B cell (primary cell): ENCODE data around the gene ITGA5. TPM values are rescaled to one million over a fixed set of nuclear protein-coding genes. Genes with fewer than 3 reads are reported as not detected.
A peak's percentile ranks its signal among the peaks of the same experiment; 100 is the strongest.

Experiments
- ATAC-seq: fragments of 200-7000 bp; cut with Tn5 transposase; one replicate; pipeline ENCODE4 v1.10.0; 2021; ENCODE audit warnings: low read depth, mild to moderate bottlenecking, moderate number of reproducible peaks, moderate library complexity
- CTCF ChIA-PET: fragments of 350-600 bp; sonication (Branson Sonifier 250); formaldehyde crosslinking; loops from one replicate; lab custom pipeline; 2021; ENCODE audit warnings: antibody characterized with exemption, inconsistent platforms; lab: Charles Lee
- POLR2A ChIA-PET: fragments of 350-600 bp; sonication (Branson Sonifier 250); formaldehyde crosslinking; loops from one replicate; lab custom pipeline; 2021; ENCODE audit warnings: antibody characterized with exemption; lab: Charles Lee
- DNase-seq: peaks from one replicate; pipeline ENCODE4 v3.0.0; 2013
- H2AFZ ChIP-seq: 2 replicates; pipeline ENCODE4 v1.6.1; 2012; ENCODE audit warnings: mild to moderate bottlenecking, low read depth, low read length; ENCODE audit not compliant: insufficient read depth, poor library complexity, severe bottlenecking
- H3K27ac ChIP-seq, 2 donors: 1 replicate in 1 of 2; 2 replicates in 1 of 2; pipeline ENCODE4 v1.5.1; 2012 to 2013; ENCODE audit warnings: low read length in 2 of 2, mild to moderate bottlenecking in 2 of 2, moderate library complexity in 1 of 2
- H3K27me3 ChIP-seq, 4 experiments: fragments of 200-600 bp in 1 of 4; sonication (generic) in 1 of 4; replicated peaks in 1 of 4; 1 replicate in 2 of 4; 2 replicates in 2 of 4; pipeline versions ENCODE4 v1.6.1 to v1.7.0; 2013 to 2016; ENCODE audit warnings: low read length in 3 of 4, mild to moderate bottlenecking in 2 of 4, mixed read lengths in 1 of 4, moderate library complexity in 1 of 4; ENCODE audit not compliant: insufficient read depth in 4 of 4, control insufficient read depth in 3 of 4; ENCODE audit errors: control extremely low read depth in 1 of 4
- H3K36me3 ChIP-seq, 2 experiments: replicated peaks in 1 of 2; 1 replicate in 1 of 2; 2 replicates in 1 of 2; pipeline versions ENCODE4 v1.6.1 to v1.7.1; 2013; ENCODE audit warnings: low read length in 1 of 2; ENCODE audit not compliant: insufficient read depth in 2 of 2, control insufficient read depth in 1 of 2; ENCODE audit errors: control extremely low read depth in 1 of 2, extremely low read depth in 1 of 2
- H3K4me1 ChIP-seq, 2 donors: fragments of 200-600 bp in 1 of 2; sonication (generic) in 1 of 2; 1 replicate in 1 of 2; 2 replicates in 1 of 2; pipeline versions ENCODE4 v1.5.1 to v1.6.1; 2013 to 2017; ENCODE audit warnings: low read length in 2 of 2; ENCODE audit not compliant: control insufficient read depth in 2 of 2, insufficient read depth in 2 of 2
- H3K4me2 ChIP-seq: replicated peaks from 2 replicates; pipeline ENCODE3; 2012; ENCODE audit warnings: mild to moderate bottlenecking, low read depth, low read length; ENCODE audit not compliant: poor library complexity, severe bottlenecking
- H3K4me3 ChIP-seq, 5 experiments: fragments of 200-600 bp in 1 of 5; sonication (generic) in 1 of 5; 1 replicate in 3 of 5; 2 replicates in 2 of 5; pipeline versions ENCODE4 v1.5.1 to v1.7.0; 2011 to 2016; ENCODE audit warnings: low read length in 4 of 5, mild to moderate bottlenecking in 4 of 5, low read depth in 2 of 5, control low read depth in 1 of 5, moderate library complexity in 1 of 5; ENCODE audit not compliant: insufficient read depth in 1 of 5; ENCODE audit errors: control extremely low read depth in 1 of 5, extremely low read depth in 1 of 5
- H3K79me2 ChIP-seq: fragments of 200-600 bp; sonication (generic); one replicate; pipeline ENCODE4 v1.6.0; 2016; ENCODE audit warnings: low read length; ENCODE audit not compliant: control insufficient read depth, insufficient read depth
- H3K9ac ChIP-seq: fragments of 200-600 bp; sonication (generic); 2 replicates; pipeline ENCODE4 v1.6.1; 2017; ENCODE audit warnings: mild to moderate bottlenecking, low read length, moderate library complexity
- H3K9me3 ChIP-seq, 3 donors: one replicate each; pipeline versions ENCODE4 v1.6.1 to v1.7.1; 2013; ENCODE audit warnings: low read length in 2 of 3; ENCODE audit not compliant: control insufficient read depth in 2 of 3, insufficient read depth in 1 of 3; ENCODE audit errors: control extremely low read depth in 1 of 3
- H4K20me1 ChIP-seq: 2 replicates; pipeline ENCODE4 v1.6.0; 2012; ENCODE audit warnings: mild to moderate bottlenecking, low read length; ENCODE audit not compliant: insufficient read depth, control insufficient read depth, poor library complexity, severe bottlenecking
- H3K27ac Mint-ChIP-seq: one replicate; pipeline ENCODE4 v1.8.0; 2021; ENCODE audit warnings: mixed read lengths
- H3K27me3 Mint-ChIP-seq: one replicate; pipeline ENCODE4 v1.8.0; 2021; ENCODE audit warnings: mixed read lengths
- H3K4me1 Mint-ChIP-seq: one replicate; pipeline ENCODE4 v1.8.0; 2021; ENCODE audit warnings: mixed read lengths
- H3K4me3 Mint-ChIP-seq: one replicate; pipeline ENCODE4 v1.8.0; 2021; ENCODE audit warnings: mixed read lengths
- H3K9me3 Mint-ChIP-seq: one replicate; pipeline ENCODE4 v1.8.0; 2022; ENCODE audit warnings: mixed read lengths; ENCODE audit not compliant: insufficient read depth
- CTCF ChIP-seq: fragments of 200-600 bp; IDR thresholded peaks from one replicate; pipeline ENCODE4 v1.8.0; 2022; ENCODE audit warnings: antibody characterized with exemption, mild to moderate bottlenecking
- EZH2 ChIP-seq: IDR thresholded peaks from 2 replicates; pipeline ENCODE4 v1.6.1; 2012; ENCODE audit warnings: borderline replicate concordance, low read depth, mild to moderate bottlenecking, moderate library complexity, low read length; ENCODE audit not compliant: insufficient read depth, poor library complexity, severe bottlenecking
- WGBS: methylation state at CpG from one replicate; pipeline ENCODE4 v1.1.5; 2013; ENCODE audit warnings: missing lambda C conversion rate; ENCODE audit not compliant: insufficient coverage; 5-methylcytosine and 5-hydroxymethylcytosine counted together
- intact Hi-C: fragments of 100-400 bp; cut with micrococcal nuclease; formaldehyde crosslinking; loops from one replicate; pipeline ENCODE4 v1.10.0; 2022
- polyA plus RNA-seq: library from polyadenylated mRNA; depleted of rRNA; stranded (reverse); fragments of >200 nt; gene quantifications from 2 replicates; pipeline ENCODE4 v1.2.3, GENCODE V29; 2012
- total RNA-seq, 2 donors: library from RNA; stranded (reverse); fragments of 120-200 nt in 1 of 2; gene quantifications; 1 replicate in 1 of 2; 2 replicates in 1 of 2; pipeline versions ENCODE4 v1.2.3 to v1.2.4, GENCODE V29; 2013 to 2022

ITGA5 gene
- total and polyA plus RNA-seq, 2 donors (not counting 1 experiment from before 2014, with no cell fraction given): 3.6 to 6.1 TPM

- DNase-seq (peak; percentile 96), ATAC-seq (peak; percentile 98)
- peak overlapping the region; percentile 40 to 81 for H3K27ac ChIP-seq
- WGBS: 1% methylated on average over 25 of the region's 40 CpGs
- TF ChIP-seq CTCF (no peak), EZH2 (no peak)
- CTCF ChIA-PET: interaction anchor here (0.8 to 7.8 kb wide), 22 partner anchors 8 to 1353 kb away, joined by 3 to 42 read pairs (median 4); partner anchors contain the start of gene COPZ1
- H2AFZ ChIP-seq: peak overlapping the region; percentile 99
- peaks cover 14 to 17% of the 10 kb centered on the region in 2 donors for H3K4me1 ChIP-seq
- peak overlapping the region; percentile 85 for H3K9ac ChIP-seq
- H3K4me2 ChIP-seq: peak overlapping the region; percentile 96
- H3K4me3 Mint-ChIP-seq: no peak overlapping the region
- intact Hi-C loops: loop anchor here (1.0 to 2.0 kb wide), 6 partner anchors 9 to 632 kb away; partner anchors contain the start of genes CALCOCO1, CBX5, COPZ1 and HNRNPA1
- peak overlapping the region; percentile 56 to 92 (median 85) for H3K4me3 ChIP-seq
- POLR2A ChIA-PET: interaction anchor here (0.5 to 1.8 kb wide), 10 partner anchors 10 to 947 kb away, joined by 3 to 8 read pairs (median 3); partner anchors contain the start of genes CBX5, COPZ1 and HNRNPA1
- no peaks in the 10 kb centered on the region for H3K27me3 ChIP-seq
- no peaks in the 10 kb centered on the region for H3K36me3 ChIP-seq
- H3K9me3 Mint-ChIP-seq: no peaks in the 10 kb centered on the region
- H4K20me1 ChIP-seq: no peaks in the 10 kb centered on the region
- H3K79me2 ChIP-seq: no peaks in the 10 kb centered on the region
- H3K4me1 Mint-ChIP-seq: peaks cover 9% of the 10 kb centered on the region
- no peaks in the 10 kb centered on the region for H3K9me3 ChIP-seq
- H3K27ac Mint-ChIP-seq: no peak overlapping the region
- no peaks in the 10 kb centered on the region for H3K27me3 Mint-ChIP-seq
These were observed 59.9 kb downstream of the ITGA5 start for GRCh38 chr12:54358945-54359761.
